T-helper 2 cell treated with Interferon-gamma antibody and Interleukin-4, amounts not matched to agents 5 μg/mL and 100 μg/mL, for 36 hours (primary cell): Measurements from ENCODE around the gene PACS2.
"Not testable (repeated sequence)": the region's sequence is repeated elsewhere in the genome, so short reads cannot be mapped to it uniquely, and the experiment has no call there.

ENCODE experiments used
- DNase-seq: peaks from one replicate; pipeline ENCODE4 v3.0.0; 2021; ENCODE audit warnings: low spot score
- H3K27ac Mint-ChIP-seq: one replicate; pipeline ENCODE4 v1.8.0; 2021; ENCODE audit warnings: mild to moderate bottlenecking, mixed read lengths
- H3K27me3 Mint-ChIP-seq: one replicate; pipeline ENCODE4 v1.8.0; 2021; ENCODE audit warnings: low read depth, mixed read lengths
- H3K36me3 Mint-ChIP-seq: one replicate; pipeline ENCODE4 v1.8.0; 2021; ENCODE audit warnings: low read depth, mixed read lengths
- H3K4me1 Mint-ChIP-seq: one replicate; pipeline ENCODE4 v1.8.0; 2021; ENCODE audit warnings: low read depth, mixed read lengths
- H3K4me3 Mint-ChIP-seq: one replicate; pipeline ENCODE4 v1.8.0; 2022; ENCODE audit warnings: mild to moderate bottlenecking, moderate library complexity, mixed read lengths
- H3K9me3 Mint-ChIP-seq: one replicate; pipeline ENCODE4 v1.8.0; 2021; ENCODE audit warnings: mixed read lengths

The PACS2 gene

GRCh38 chr14:105299654-105300541 lies 14.7 kb upstream of the PACS2 start:
- peak overlapping the region; percentile 92 for H3K27ac Mint-ChIP-seq
- H3K36me3 Mint-ChIP-seq = peaks cover 15% of the 10 kb centered on the region
- peaks cover 5% of the 10 kb centered on the region for H3K9me3 Mint-ChIP-seq
- no peaks in the 10 kb centered on the region for H3K27me3 Mint-ChIP-seq
- peaks cover 24% of the 10 kb centered on the region for H3K4me1 Mint-ChIP-seq
- H3K4me3 Mint-ChIP-seq = peak overlapping the region; percentile 91
- peak; percentile 26 for DNase-seq

DNA sequence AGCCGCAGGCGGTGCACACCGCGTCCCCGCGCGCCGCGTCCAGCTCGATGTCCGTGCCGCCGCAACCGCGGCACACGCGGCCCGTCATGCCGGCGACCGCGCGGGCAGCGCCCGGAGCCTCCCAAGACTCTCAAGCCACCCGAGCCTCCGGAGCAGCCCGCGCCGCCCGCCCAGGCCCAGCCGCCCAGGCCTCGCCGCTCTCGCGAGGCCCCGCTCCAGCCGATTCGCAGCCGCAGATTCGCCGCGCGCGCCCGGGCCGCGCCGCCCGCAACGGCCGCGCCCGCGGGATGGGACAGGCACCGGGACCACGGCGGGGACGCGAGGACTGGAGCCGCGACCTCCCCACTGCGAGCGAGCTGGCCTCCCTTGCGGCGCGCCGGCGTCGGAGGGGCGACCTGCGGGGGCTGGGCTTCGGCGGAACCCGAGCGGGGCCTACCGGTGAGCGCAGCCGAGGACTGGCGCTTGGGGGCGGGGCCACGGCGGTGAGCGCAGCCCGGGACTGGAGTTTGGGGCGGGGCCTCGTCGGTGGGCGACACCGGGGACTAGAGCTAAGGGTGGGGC lies 13.9 kb upstream of the PACS2 start, which contains the start of gene BRF1:
Gene BRF1 (minus strand): TSS at position 460 of the 561 bp plus-strand sequence. CDS start 372 bp downstream, at position 88.
- Mint-ChIP-seq H3K27me3 (no peaks in the 10 kb centered on the region), H3K27ac (peak within 1 kb of the TSS; percentile 94), H3K36me3 (peaks cover 16% of the 10 kb centered on the region), H3K4me1 (peaks cover 27% of the 10 kb centered on the region), H3K4me3 (peak within 1 kb of the TSS; percentile 93), H3K9me3 (peaks cover 5% of the 10 kb centered on the region)
- DNase-seq = peak; percentile 98

- H3K36me3 Mint-ChIP-seq = peaks cover 16% of the 10 kb centered on the region
- no peaks in the 10 kb centered on the region for H3K27me3 Mint-ChIP-seq
- DNase-seq = peak; percentile 97
- H3K4me3 Mint-ChIP-seq = peak overlapping the region; percentile 93
- peaks cover 27% of the 10 kb centered on the region for H3K4me1 Mint-ChIP-seq
- peak overlapping the region; percentile 94 for H3K27ac Mint-ChIP-seq
- H3K9me3 Mint-ChIP-seq = peaks cover 5% of the 10 kb centered on the region
Observed at GRCh38 chr14:105301103-105301914, 13.2 kb upstream of the PACS2 start.

GRCh38 chr14:105301915-105302249 lies 12.7 kb upstream of the PACS2 start:
- peak overlapping the region; percentile 93 for H3K4me3 Mint-ChIP-seq
- H3K27me3 Mint-ChIP-seq, H3K9me3 Mint-ChIP-seq, H3K27ac Mint-ChIP-seq, DNase-seq: not testable (repeated sequence)
- peaks cover 27% of the 10 kb centered on the region for H3K4me1 Mint-ChIP-seq
- peaks cover 13% of the 10 kb centered on the region for H3K36me3 Mint-ChIP-seq

DNA sequence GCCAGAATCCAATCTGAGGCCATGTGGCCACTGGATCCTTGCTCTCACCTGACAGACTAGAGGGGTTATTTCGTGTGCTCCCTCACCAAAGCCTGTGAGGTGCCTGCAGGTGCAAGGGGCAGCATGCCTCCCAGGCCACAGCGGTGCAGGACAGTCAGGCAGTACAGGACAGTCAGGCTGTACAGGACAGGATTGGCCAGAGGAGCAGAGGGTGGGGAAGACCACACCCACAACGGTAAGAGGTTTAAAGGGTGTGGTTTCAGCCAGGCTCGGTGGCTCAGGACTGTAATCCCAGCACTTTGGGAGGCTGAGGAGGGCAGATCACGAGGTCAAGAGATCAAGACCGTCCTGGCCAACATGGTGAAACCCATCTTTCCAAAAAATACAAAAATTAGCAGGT lies 10.6 kb upstream of the PACS2 start:
- Mint-ChIP-seq H3K9me3 (peaks cover 5% of the 10 kb centered on the region), H3K36me3 (peaks cover 15% of the 10 kb centered on the region), H3K4me3 (no peak overlapping the region), H3K4me1 (peaks cover 23% of the 10 kb centered on the region), H3K27me3 (no peaks in the 10 kb centered on the region), H3K27ac (no peak overlapping the region)
- no peak for DNase-seq

DNA sequence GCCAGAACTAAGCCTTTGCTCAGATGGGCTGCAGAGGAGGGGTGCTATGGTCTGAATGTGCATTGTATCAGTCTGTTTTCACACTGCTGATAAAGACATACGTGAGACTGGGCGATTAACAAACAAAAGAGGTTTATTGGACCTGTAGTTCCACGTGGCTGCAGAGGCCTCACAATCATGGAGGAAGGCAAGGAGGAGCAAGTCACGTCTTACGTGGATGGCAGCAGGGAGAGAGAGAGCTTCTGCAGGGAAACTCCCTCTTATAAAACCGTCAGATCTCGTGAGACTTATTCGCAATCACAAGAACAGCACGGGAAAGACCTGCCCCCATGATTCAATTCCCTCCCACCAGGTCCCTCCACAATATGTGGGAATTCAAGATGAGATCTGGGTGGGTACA lies 10.0 kb upstream of the PACS2 start:
- no peaks in the 10 kb centered on the region for H3K27me3 Mint-ChIP-seq
- peaks cover 17% of the 10 kb centered on the region for H3K4me1 Mint-ChIP-seq
- no peak overlapping the region for H3K4me3 Mint-ChIP-seq

GRCh38 chr14:105305345-105305744 lies 9.2 kb upstream of the PACS2 start:
- peak overlapping the region; percentile 44 for H3K4me3 Mint-ChIP-seq
- no peaks in the 10 kb centered on the region for H3K27me3 Mint-ChIP-seq

More for the DNA sequence above, 10.0 kb upstream of the PACS2 start:
- no peak for DNase-seq
- Mint-ChIP-seq H3K9me3 (peaks cover 1% of the 10 kb centered on the region), H3K27ac (peak overlapping the region; percentile 77), H3K36me3 (peaks cover 13% of the 10 kb centered on the region)

DNA sequence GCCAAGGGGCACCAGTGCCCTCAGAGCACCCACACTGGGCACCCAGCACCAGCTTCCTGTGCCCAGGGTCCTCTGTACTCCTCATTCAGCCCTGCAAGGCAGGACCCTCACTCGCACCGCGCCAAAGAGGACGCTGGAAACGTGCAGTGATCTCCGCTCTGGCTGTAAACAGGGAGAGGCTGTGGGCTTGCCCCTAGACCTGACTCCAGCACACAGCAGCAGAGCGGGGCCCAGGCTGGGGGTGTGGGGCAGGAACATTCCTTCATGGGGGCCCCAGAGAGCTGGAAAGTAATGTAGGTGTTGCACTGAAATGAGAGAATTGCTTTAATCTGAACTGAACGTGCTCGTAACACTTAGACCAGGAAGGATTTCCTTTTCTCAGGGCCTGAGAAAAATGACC lies 8.8 kb upstream of the PACS2 start:
- peaks cover 9% of the 10 kb centered on the region for H3K36me3 Mint-ChIP-seq
- H3K4me3 Mint-ChIP-seq = no peak overlapping the region
- no peaks in the 10 kb centered on the region for H3K27me3 Mint-ChIP-seq
- no peak for DNase-seq
- no peak overlapping the region for H3K27ac Mint-ChIP-seq
- no peaks in the 10 kb centered on the region for H3K9me3 Mint-ChIP-seq
- H3K4me1 Mint-ChIP-seq = peaks cover 14% of the 10 kb centered on the region

More at GRCh38 chr14:105305345-105305744, 9.2 kb upstream of the PACS2 start:
- Mint-ChIP-seq H3K27ac (peak overlapping the region; percentile 77), H3K36me3 (peaks cover 9% of the 10 kb centered on the region), H3K9me3 (no peaks in the 10 kb centered on the region), H3K4me1 (peaks cover 14% of the 10 kb centered on the region)
- no peak for DNase-seq

DNA sequence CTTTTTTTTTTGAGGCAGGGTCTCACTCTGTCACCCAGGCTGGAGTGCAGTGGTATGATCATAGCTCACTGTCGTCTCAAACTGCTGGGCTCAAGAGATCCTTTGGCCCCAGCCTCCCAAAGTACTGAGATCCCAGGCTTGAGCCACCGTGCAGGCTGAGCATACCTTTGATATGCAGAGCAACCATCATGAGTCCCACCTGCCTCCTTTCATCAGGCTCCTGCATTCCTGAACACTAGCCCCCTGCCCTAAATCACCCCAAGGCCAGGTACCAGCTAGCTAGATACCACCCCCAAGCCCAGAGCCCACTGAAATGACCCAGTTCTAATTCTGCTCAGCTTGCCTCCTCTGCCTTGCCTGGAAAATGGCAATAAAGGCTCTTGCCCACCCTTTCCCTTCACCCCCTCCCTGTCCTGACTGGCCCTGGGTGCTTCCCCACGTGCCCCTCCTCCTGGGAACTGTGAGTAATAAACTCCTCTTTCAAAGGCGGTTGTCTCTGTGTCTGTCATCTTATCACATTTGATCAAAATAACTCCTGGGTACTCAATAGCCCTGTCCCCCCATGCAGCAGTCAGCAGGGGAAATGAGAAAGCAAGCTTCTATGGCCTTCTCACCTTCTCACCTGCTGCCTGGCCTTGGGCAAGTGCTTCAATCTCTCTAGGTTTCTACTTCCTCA lies 7.4 kb upstream of the PACS2 start:
- H3K9me3 Mint-ChIP-seq = no peaks in the 10 kb centered on the region
- no peak overlapping the region for H3K27ac Mint-ChIP-seq
- no peak for DNase-seq
- peaks cover 12% of the 10 kb centered on the region for H3K4me1 Mint-ChIP-seq
- peaks cover 9% of the 10 kb centered on the region for H3K36me3 Mint-ChIP-seq
- H3K27me3 Mint-ChIP-seq = no peaks in the 10 kb centered on the region
- no peak overlapping the region for H3K4me3 Mint-ChIP-seq

GRCh38 chr14:105309371-105309770 lies 5.2 kb upstream of the PACS2 start:
- Mint-ChIP-seq H3K27ac (no peak overlapping the region), H3K36me3 (peaks cover 4% of the 10 kb centered on the region), H3K4me3 (no peak overlapping the region), H3K9me3 (no peaks in the 10 kb centered on the region), H3K27me3 (no peaks in the 10 kb centered on the region), H3K4me1 (peaks cover 13% of the 10 kb centered on the region)
- DNase-seq = no peak

- DNase-seq = no peak
- H3K27ac Mint-ChIP-seq = no peak overlapping the region
- peaks cover 9% of the 10 kb centered on the region for H3K4me1 Mint-ChIP-seq
- H3K4me3 Mint-ChIP-seq = no peak overlapping the region
- H3K36me3 Mint-ChIP-seq = peaks cover 2% of the 10 kb centered on the region
- H3K27me3 Mint-ChIP-seq = peaks cover 4% of the 10 kb centered on the region
- no peaks in the 10 kb centered on the region for H3K9me3 Mint-ChIP-seq
Observed at GRCh38 chr14:105311838-105312237, 2.7 kb upstream of the PACS2 start.

DNA sequence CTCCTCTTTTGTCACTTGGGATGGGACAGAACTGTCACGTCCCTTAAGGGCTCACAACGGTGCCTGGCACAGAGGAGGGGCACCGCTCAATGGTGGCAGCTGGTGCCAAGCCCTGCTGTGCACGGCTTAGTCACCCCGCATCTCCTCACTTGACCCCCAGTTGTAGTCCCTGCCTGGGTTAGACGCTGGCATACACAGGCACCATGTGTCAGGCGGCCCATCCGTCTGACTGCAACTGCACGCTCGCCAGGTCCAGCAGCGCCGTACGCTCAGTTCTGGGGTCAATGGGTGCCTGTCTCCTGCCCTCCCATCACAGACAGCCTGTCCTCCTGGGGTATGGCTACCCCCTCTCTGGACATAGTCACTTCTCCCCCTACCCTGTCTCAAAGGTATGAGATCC lies 1.6 kb upstream of the PACS2 start:
- Mint-ChIP-seq H3K9me3 (no peaks in the 10 kb centered on the region), H3K4me3 (no peak overlapping the region), H3K4me1 (peaks cover 9% of the 10 kb centered on the region), H3K27me3 (peaks cover 4% of the 10 kb centered on the region), H3K27ac (no peak overlapping the region), H3K36me3 (no peaks in the 10 kb centered on the region)
- DNase-seq = no peak

GRCh38 chr14:105313381-105314286 lies 914 bp upstream of the PACS2 start:
- Mint-ChIP-seq H3K27ac (peak overlapping the region; percentile 87), H3K27me3 (peaks cover 4% of the 10 kb centered on the region), H3K36me3 (no peaks in the 10 kb centered on the region), H3K4me1 (peaks cover 9% of the 10 kb centered on the region), H3K9me3 (no peaks in the 10 kb centered on the region), H3K4me3 (peak overlapping the region; percentile 86)
- peak; percentile 23 for DNase-seq
